Stimulated activated effector memory CD8-positive, alpha-beta T cell treated with anti-CD3 and anti-CD28 coated beads, Interleukin-12 subunit alpha, Interleukin-12 subunit beta, amount 100 ng/mL, for 72 hours (primary cell): Measurements from ENCODE around the gene MERTK.
"Not testable (repeated sequence)": the region's sequence is repeated elsewhere in the genome, so short reads cannot be mapped to it uniquely, and the experiment has no call there.

Experiments
- ATAC-seq: fragments of 150-1000 bp; cut with Tn5 transposase; 2 replicates; pipeline ENCODE4 v1.10.0; 2021
- DNase-seq, 2 donors: peaks; one replicate each; pipeline ENCODE4 v3.0.0; 2021 to 2022; ENCODE audit warnings: low spot score in 2 of 2
- H3K27ac Mint-ChIP-seq: one replicate; pipeline ENCODE4 v1.8.0; 2022; ENCODE audit warnings: mild to moderate bottlenecking, mixed read lengths
- H3K36me3 Mint-ChIP-seq: one replicate; pipeline ENCODE4 v1.8.0; 2022; ENCODE audit warnings: mild to moderate bottlenecking, mixed read lengths
- H3K4me1 Mint-ChIP-seq: one replicate; pipeline ENCODE4 v1.8.0; 2022; ENCODE audit warnings: mixed read lengths
- H3K4me3 Mint-ChIP-seq: one replicate; pipeline ENCODE4 v1.8.0; 2022; ENCODE audit warnings: mild to moderate bottlenecking, mixed read lengths
- H3K9me3 Mint-ChIP-seq: one replicate; pipeline ENCODE4 v1.8.0; 2022; ENCODE audit warnings: mixed read lengths

MERTK gene

DNA sequence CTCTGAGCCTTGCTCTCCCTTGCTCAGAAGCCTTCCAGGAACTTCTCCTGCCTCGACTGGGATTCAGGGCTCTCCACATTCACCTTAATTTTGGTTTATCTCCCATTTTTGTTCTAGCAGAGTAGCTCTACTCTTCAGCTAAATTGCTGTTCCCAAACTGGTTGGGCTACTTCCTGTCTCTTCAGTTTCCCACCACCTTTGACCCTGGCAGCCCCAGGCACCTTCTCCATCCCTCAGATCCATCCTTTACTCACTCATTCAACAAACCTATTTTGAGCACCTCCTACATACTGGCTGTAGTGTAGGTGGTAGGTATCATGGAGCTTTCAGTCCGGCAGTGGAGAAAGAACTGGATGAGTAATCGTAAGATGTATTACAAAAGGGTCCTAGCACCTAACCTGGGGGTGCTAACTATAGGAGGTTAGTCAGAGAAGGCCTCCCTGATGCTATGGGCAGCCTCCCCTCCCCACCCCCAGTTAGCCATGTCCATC lies 26.3 kb downstream of the MERTK start:
- DNase-seq = no peak
- no peak overlapping the region for H3K27ac Mint-ChIP-seq
- peak; percentile 19 for ATAC-seq

DNA sequence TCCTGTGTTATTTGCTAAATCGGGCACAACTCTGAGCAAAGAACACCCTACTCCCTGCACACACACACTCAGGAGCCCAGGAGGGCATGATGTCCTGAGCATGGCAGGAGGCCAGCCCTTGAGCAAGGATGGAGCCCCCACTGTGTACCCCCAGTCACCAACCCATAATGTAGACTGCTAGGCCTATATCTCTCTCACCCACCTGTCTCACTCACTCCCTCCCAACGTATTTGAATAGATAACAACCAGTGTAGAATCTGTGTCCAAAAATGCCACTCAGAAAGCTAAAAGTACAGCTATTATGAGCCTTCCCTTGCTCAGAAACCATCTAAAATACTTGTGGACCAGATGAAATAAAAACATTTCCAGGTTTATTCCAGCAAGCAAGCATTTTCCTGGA lies 29.3 kb downstream of the MERTK start:
- ATAC-seq = no peak
- no peak overlapping the region for H3K4me3 Mint-ChIP-seq
- DNase-seq = no peak
- peaks cover 23% of the 10 kb centered on the region for H3K4me1 Mint-ChIP-seq
- H3K9me3 Mint-ChIP-seq = no peaks in the 10 kb centered on the region
- no peak overlapping the region for H3K27ac Mint-ChIP-seq
- peaks cover 8% of the 10 kb centered on the region for H3K36me3 Mint-ChIP-seq

More for the DNA sequence above, 26.3 kb downstream of the MERTK start:
- Mint-ChIP-seq H3K36me3 (no peaks in the 10 kb centered on the region), H3K4me3 (no peak overlapping the region), H3K4me1 (peaks cover 7% of the 10 kb centered on the region), H3K9me3 (no peaks in the 10 kb centered on the region)

DNA sequence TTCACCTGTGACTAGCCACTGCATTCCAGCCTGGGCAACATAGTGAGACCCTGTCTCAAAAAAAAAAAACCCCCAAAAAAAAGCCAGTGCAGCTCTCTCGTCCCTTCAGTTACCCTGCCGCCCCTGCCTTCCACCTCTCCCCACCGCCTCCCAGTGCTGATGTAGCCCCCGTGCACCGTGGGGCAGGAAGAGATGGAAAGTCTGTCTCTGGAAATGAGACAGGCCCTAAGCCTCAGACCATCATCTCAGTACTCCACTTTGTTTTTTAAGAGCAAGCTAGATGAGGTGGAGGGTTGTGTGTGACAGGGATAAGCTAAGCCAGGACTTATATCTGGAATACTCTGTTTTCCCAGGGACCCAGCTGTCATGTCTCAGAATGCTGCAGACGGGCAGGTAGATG lies 32.0 kb downstream of the MERTK start:
- Mint-ChIP-seq H3K36me3 (peaks cover 8% of the 10 kb centered on the region), H3K4me1 (peaks cover 15% of the 10 kb centered on the region), H3K27ac (peak overlapping the region; percentile 80), H3K4me3 (peak overlapping the region; percentile 32), H3K9me3 (no peaks in the 10 kb centered on the region)
- DNase-seq (no peak), ATAC-seq (peak; percentile 84)

DNA sequence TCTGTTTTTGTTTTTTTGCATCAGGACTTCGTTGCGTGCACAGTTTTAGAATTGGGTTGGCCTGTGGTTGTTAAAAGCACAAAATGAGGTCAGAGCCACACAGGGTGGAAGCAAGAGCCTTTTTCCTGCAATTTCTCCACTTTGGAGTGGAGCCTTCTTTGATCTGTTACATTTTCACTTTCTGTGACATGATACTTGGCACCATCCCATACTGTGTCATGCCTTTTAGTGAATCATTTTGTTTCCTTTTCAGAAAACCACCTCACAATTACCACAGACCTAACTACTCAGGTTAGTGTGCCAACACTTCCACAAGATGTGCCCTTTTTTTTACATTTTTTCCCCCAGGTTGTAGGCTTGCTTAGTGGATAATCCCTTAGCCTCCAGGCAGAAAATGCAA lies 32.5 kb downstream of the MERTK start:
- ATAC-seq (peak; percentile 95), DNase-seq (peak in 1 of 2 donors; percentile 59)
- Mint-ChIP-seq H3K4me3 (peak overlapping the region; percentile 32), H3K4me1 (peaks cover 15% of the 10 kb centered on the region), H3K36me3 (peaks cover 8% of the 10 kb centered on the region), H3K9me3 (no peaks in the 10 kb centered on the region), H3K27ac (peak overlapping the region; percentile 80)

DNA sequence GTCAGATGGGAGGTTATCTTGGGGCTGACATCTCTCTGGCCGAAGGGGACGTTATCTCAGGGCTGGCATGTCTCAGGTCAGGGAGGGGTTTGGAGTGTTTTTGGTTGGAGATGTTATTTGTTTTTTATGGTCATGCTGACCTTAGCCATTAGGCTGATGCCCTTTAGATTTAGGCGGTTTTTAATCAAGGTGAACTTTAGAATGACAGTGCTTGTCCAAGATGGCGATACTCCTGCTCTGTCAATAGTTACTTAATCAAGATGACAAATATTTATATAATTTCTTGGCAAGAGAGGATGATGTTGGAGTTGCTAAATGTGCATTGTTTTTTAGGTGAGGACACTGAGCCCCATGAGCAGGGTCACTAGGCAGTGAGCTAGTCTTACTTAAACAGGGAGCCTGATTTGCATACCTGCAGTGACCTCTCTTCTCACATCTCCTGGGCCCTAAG lies 34.5 kb downstream of the MERTK start:
- DNase-seq (no peak), ATAC-seq (no peak)
- peaks cover 8% of the 10 kb centered on the region for H3K36me3 Mint-ChIP-seq
- H3K27ac Mint-ChIP-seq = no peak overlapping the region
- no peak overlapping the region for H3K4me3 Mint-ChIP-seq
- H3K4me1 Mint-ChIP-seq = peaks cover 15% of the 10 kb centered on the region
- no peaks in the 10 kb centered on the region for H3K9me3 Mint-ChIP-seq

DNA sequence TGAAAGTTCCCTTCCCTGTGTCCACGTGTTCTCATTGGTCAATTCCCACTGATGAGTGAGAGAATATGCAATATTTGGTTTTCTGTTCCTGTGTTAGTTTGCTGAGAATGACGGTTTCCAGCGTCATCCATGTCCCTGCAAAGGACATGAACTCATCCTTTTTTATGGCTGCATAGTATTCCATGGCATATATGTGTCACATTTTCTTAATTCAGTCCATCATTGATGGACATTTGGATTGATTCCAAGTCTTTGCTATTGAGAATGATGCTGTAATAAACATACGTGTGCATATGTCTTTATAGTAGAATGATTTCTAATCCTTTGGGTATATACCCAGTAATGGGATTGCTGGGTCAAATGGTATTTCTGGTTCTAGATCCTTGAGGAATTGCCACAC lies 35.5 kb downstream of the MERTK start:
- ATAC-seq, H3K27ac Mint-ChIP-seq, H3K36me3 Mint-ChIP-seq, H3K4me3 Mint-ChIP-seq, H3K9me3 Mint-ChIP-seq, DNase-seq: not testable (repeated sequence)
- H3K4me1 Mint-ChIP-seq = peaks cover 15% of the 10 kb centered on the region

DNA sequence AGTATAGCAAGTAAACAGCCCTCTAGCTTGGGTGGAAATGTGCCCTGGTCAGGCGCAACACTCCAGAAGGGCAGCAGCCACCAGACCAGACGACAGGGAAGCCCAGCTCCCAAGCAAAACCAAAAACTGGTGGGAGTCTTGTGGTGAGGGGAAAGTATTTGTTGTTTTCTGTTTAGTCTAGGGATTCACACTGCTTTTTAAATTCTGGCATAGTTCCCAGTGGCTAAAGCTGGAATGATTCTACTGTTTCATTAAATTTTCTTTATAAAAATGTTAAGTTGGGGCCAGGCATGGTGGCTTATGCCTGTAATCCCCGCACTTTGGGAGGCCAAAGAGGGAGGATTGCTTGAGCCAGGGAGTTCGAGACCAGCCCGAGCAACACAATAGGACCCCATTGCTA lies 38.5 kb downstream of the MERTK start:
- no peak for ATAC-seq
- H3K4me1 Mint-ChIP-seq = no peaks in the 10 kb centered on the region
- no peak overlapping the region for H3K27ac Mint-ChIP-seq
- H3K4me3 Mint-ChIP-seq = no peak overlapping the region
- H3K36me3 Mint-ChIP-seq = no peaks in the 10 kb centered on the region
- DNase-seq = no peak
- H3K9me3 Mint-ChIP-seq = no peaks in the 10 kb centered on the region

DNA sequence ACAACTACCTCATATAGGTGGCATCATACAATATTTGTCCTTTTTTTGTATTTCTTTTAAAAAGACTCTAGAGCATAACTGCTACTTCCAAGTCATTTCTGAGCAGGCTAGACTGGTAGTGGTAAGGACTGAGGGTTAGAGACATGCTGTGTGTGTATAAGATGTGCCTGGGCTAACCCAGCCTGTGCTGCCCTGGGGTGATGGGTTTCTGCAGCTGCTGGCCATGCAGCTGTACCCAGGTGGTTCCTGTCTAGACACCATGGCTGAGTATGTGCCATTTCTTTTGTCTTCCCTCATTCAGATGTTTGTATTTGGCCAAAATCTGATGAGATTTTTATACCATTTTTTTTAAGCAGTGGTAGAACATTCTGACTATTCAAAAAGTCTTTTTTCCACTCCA lies 40.0 kb downstream of the MERTK start:
- Mint-ChIP-seq H3K27ac (no peak overlapping the region), H3K36me3 (no peaks in the 10 kb centered on the region), H3K9me3 (no peaks in the 10 kb centered on the region), H3K4me1 (no peaks in the 10 kb centered on the region), H3K4me3 (no peak overlapping the region)
- DNase-seq (no peak), ATAC-seq (no peak)

DNA sequence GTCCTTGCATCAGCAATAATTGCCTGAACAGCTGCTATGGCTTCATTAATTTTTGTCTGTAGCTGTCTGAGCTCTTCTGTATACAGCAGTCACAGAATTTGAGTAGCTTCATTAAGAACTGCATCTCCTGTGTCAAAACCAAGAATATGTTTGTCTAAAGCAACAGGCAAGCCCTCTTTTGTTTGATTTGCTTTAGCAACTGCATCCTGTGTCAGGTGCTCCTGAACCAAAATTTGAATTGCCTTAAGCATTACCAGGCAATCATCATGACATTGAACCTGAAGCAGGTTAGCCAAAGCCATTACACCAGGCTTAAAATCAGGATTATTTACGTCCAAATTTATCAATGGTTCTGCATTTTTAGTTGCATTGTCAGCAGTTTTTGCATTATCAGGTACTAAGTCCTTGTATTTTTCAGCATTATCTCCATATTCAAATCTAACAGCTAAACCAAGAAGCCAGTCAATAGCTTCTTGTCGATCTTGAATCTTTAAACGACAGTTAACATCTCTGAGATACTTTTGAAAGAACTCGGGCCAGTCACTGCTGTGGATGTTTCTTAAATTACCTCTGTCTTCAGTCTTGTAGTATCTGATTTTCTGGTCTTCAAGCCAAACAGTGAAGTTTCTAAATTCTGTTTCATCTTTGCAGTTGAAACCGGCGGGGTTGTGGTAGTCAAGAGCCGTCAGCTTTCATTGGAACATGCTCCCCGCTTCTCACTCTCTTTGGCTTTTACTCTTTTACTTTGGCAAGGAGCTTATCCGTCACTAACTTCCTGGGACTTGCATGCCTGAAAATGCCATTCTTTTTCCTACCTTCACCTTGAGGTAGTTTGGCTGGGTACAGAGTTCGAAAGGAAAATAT lies 42.2 kb downstream of the MERTK start:
- ATAC-seq (no peak), DNase-seq (no peak)
- no peaks in the 10 kb centered on the region for H3K9me3 Mint-ChIP-seq
- H3K36me3 Mint-ChIP-seq = no peaks in the 10 kb centered on the region
- no peak overlapping the region for H3K4me3 Mint-ChIP-seq
- no peak overlapping the region for H3K27ac Mint-ChIP-seq
- H3K4me1 Mint-ChIP-seq = no peaks in the 10 kb centered on the region

DNA sequence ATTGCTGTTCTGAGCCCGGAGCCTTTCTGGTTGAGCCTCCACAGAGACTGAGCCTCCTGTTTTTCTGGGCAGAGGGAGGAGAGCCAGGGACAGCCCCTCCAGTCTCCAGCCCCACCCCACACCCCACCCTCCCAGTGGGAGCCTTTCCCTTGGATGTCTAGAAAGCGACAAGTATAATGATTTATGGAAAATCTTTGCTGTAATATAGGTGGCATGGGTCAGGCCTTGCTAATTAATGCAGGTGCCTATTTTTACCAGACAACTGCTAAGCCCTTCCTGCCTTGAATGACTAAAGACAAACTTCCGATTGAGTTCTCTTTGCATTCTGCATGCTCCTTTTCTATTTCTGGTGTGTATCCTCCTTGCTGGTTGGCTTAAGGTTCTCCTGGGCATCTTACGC lies 43.1 kb downstream of the MERTK start:
- no peaks in the 10 kb centered on the region for H3K9me3 Mint-ChIP-seq
- H3K27ac Mint-ChIP-seq = no peak overlapping the region
- no peaks in the 10 kb centered on the region for H3K4me1 Mint-ChIP-seq
- H3K36me3 Mint-ChIP-seq = no peaks in the 10 kb centered on the region
- no peak overlapping the region for H3K4me3 Mint-ChIP-seq
- ATAC-seq = no peak
- DNase-seq = no peak

DNA sequence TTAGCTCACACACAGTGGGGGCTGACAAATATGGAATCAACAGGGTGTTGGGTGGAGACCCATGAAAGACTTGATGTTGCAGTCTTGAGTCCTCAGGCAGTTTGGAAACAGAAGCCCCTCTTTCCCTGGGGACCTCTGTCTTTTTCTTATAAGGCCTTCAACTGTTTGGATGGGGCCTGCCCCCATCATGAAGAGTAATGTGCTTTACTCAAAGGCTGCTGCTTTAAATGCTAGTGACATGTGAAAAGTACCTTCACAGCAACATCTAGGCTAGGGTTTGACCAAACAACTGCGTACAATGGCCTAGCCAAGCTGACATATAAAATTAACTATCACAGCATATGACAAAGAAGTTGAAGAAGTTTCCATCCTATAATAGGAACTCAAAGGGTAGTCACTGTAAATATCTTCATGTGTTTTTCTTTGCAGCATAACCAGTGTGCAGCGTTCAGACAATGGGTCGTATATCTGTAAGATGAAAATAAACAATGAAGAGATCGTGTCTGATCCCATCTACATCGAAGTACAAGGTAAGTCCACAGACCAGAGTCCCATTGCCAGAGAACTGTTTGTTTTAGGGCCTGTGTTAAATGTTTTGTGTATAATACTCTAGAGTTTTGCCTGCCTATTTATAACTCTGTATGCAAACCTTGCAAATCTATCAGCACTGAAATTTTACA lies 46.3 kb downstream of the MERTK start:
- DNase-seq = no peak
- H3K4me3 Mint-ChIP-seq = no peak overlapping the region
- no peaks in the 10 kb centered on the region for H3K4me1 Mint-ChIP-seq
- H3K27ac Mint-ChIP-seq = no peak overlapping the region
- H3K36me3 Mint-ChIP-seq = no peaks in the 10 kb centered on the region
- ATAC-seq = no peak
- H3K9me3 Mint-ChIP-seq = no peaks in the 10 kb centered on the region

DNA sequence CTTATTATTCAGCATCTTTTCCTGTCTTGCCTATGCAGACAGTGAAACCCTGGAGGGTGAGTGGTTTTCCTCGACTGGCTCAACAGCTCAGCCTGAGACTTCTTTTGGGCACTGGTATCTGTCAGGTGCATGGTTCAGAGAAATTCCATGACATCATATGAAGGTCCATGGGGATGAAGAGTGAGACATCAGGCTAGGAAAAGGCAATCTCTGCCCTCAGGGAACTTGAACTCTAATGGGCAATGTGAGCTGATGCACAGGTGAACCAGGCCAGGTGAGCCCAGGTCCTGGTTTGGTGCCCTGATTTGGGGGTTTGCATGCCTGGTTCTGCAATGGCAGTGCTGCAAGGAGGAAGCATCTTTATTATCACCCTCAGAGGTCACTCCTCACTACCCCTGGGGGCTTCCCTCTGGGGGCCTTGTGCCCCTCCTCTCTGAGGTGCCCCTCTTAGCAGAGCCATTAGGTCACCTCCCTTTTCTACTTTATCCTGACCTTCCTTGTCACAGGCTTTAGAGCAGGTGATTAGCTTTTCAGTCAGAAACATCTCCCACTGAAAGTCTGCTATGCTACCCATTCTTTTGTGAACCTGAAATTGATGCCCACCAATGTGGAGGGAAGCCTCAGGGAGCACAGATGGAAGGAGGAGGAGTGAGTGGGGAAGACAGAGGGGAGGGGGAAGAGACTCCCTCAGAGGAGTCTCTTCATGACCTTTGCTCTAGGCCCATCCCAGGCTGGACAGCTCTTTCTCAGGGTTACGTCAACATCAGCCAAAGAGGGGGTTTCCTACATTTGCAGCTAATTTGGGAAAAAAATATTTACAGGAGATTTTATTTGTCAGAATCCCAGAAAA lies 47.3 kb downstream of the MERTK start:
- Mint-ChIP-seq H3K36me3 (no peaks in the 10 kb centered on the region), H3K9me3 (no peaks in the 10 kb centered on the region), H3K4me1 (no peaks in the 10 kb centered on the region), H3K27ac (no peak overlapping the region), H3K4me3 (no peak overlapping the region)
- no peak for ATAC-seq
- DNase-seq = no peak

DNA sequence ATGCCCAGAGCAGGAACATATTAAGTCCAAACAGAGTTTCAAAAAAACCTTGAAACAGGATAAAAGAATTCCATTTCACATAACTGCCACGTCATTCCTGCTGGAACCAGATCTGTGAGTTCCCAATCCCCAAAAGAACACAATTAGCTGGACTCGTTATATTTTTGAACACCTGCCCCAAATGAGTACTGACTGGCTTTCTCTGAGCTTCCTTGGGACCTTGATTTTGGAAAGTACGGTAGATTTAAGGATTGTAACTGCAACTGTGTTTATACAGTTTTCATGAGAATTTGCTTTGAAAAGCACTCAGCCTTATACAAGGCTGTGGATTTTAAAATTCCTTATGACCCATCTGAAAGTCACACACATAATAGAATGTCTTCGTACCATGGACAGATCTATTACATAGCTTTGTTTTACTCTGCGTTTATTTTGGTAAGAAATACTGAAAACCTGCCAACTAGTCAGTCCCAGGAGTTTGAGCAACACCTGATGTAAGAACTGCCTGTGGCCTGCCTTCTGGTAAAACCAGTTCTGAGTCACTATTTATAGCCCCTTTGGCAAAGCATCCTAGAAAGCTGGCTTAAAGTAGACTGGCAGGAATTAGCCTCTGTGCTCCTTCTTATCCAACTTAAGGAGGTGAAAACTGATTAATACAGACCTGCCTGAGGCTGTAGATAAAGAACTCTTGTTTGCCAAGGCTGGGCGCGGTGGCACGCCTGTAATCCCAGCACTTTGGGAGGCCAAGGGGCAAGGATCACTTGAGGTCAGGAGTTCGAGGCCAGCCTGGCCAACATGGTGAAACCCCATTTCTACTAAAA lies 48.1 kb downstream of the MERTK start:
- ATAC-seq (no peak), DNase-seq (no peak)
- Mint-ChIP-seq H3K4me3 (no peak overlapping the region), H3K27ac (no peak overlapping the region), H3K9me3 (no peaks in the 10 kb centered on the region), H3K4me1 (no peaks in the 10 kb centered on the region), H3K36me3 (no peaks in the 10 kb centered on the region)

DNA sequence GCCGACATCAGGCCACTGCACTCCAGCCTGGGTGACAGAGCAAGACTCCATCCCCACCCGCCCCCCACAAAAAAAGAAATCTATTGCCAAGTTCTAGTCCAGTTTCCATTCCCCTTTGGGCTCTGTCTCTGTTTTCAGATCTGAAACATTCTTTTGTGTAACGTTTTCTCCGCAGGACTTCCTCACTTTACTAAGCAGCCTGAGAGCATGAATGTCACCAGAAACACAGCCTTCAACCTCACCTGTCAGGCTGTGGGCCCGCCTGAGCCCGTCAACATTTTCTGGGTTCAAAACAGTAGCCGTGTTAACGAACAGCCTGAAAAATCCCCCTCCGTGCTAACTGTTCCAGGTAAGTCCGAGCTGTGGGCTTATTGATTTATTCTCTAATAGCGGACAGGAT lies 48.8 kb downstream of the MERTK start:
- Mint-ChIP-seq H3K36me3 (no peaks in the 10 kb centered on the region), H3K9me3 (no peaks in the 10 kb centered on the region), H3K27ac (no peak overlapping the region), H3K4me3 (no peak overlapping the region), H3K4me1 (no peaks in the 10 kb centered on the region)
- DNase-seq (no peak), ATAC-seq (no peak)
